Left ventricle myocardium inferior (tissue), 1 donor: Measurements from ENCODE around the gene RAI14. TPM values are rescaled to one million over a fixed set of nuclear protein-coding genes. Genes with fewer than 3 reads are reported as not detected.

ENCODE experiments used
- DNase-seq: peaks from one replicate; pipeline ENCODE4 v3.0.0-alpha.2; 2020
- H3K27ac ChIP-seq: fragments of 200-600 bp; replicated peaks from 2 replicates; pipeline ENCODE4 v1.8.0; 2021
- H3K27me3 ChIP-seq: fragments of 200-600 bp; 2 replicates; pipeline ENCODE4 v1.8.0; 2021; ENCODE audit warnings: low read depth
- H3K36me3 ChIP-seq: fragments of 200-600 bp; 2 replicates; pipeline ENCODE4 v1.8.0; 2021
- H3K4me1 ChIP-seq: fragments of 200-600 bp; 2 replicates; pipeline ENCODE4 v1.8.0; 2021
- H3K4me3 ChIP-seq: fragments of 200-600 bp; 2 replicates; pipeline ENCODE4 v1.8.0; 2021; ENCODE audit warnings: mild to moderate bottlenecking, moderate library complexity
- H3K9me3 ChIP-seq: fragments of 200-600 bp; replicated peaks from 2 replicates; pipeline ENCODE4 v1.8.0; 2021
- CTCF ChIP-seq: fragments of 200-600 bp; IDR thresholded peaks from 2 replicates; pipeline ENCODE4 v1.8.0; 2021; ENCODE audit warnings: antibody characterized with exemption, mild to moderate bottlenecking, borderline replicate concordance
- intact Hi-C: fragments of 100-400 bp; cut with micrococcal nuclease; formaldehyde crosslinking; loops from one replicate; pipeline ENCODE4 v1.11.0; 2022
- total RNA-seq: library from RNA; stranded (reverse); fragmentation: NEBNext Ultra II Directional; extraction: Animal tissue kit (Norgen Biotek cat#: 25700); gene quantifications from one replicate; pipeline ENCODE4 v1.2.1, GENCODE V29; 2021
- donor health status: DM: no; HTN: yes; CAD: no; lungs with severe emphysema.

RAI14 gene
- total RNA-seq, 1 donor from 2014 or later: 6.7 TPM

- no peak for DNase-seq
- Histone ChIP-seq H3K27ac (no peak overlapping the region), H3K36me3 (no peaks in the 10 kb centered on the region), H3K4me3 (no peak overlapping the region), H3K4me1 (peaks cover 5% of the 10 kb centered on the region), H3K9me3 (no peaks in the 10 kb centered on the region), H3K27me3 (no peaks in the 10 kb centered on the region)
- intact Hi-C loops: no loop called here
- no peak for TF ChIP-seq CTCF
Observed at GRCh38 chr5:34858790-34859189, 202.7 kb downstream of the RAI14 start.

- Histone ChIP-seq H3K4me3 (no peak overlapping the region), H3K27ac (no peak overlapping the region), H3K27me3 (no peaks in the 10 kb centered on the region), H3K36me3 (no peaks in the 10 kb centered on the region), H3K4me1 (peaks cover 5% of the 10 kb centered on the region), H3K9me3 (no peaks in the 10 kb centered on the region)
- TF ChIP-seq CTCF: no peak
- intact Hi-C loops: no loop called here
- no peak for DNase-seq
Observed at GRCh38 chr5:34859253-34859652, 203.1 kb downstream of the RAI14 start.

GRCh38 chr5:34863946-34864345 is 207.8 kb downstream of the RAI14 start:
- DNase-seq: no peak
- Histone ChIP-seq H3K27me3 (no peaks in the 10 kb centered on the region), H3K27ac (no peak overlapping the region), H3K4me3 (no peak overlapping the region), H3K9me3 (no peaks in the 10 kb centered on the region), H3K36me3 (no peaks in the 10 kb centered on the region), H3K4me1 (peaks cover 5% of the 10 kb centered on the region)
- TF ChIP-seq CTCF: no peak
- intact Hi-C loops: no loop called here

- Histone ChIP-seq H3K27ac (no peak overlapping the region), H3K36me3 (no peaks in the 10 kb centered on the region), H3K4me3 (no peak overlapping the region), H3K27me3 (no peaks in the 10 kb centered on the region), H3K4me1 (peaks cover 5% of the 10 kb centered on the region), H3K9me3 (no peaks in the 10 kb centered on the region)
- DNase-seq: no peak
- no peak for TF ChIP-seq CTCF
- intact Hi-C loops: no loop called here
Observed at GRCh38 chr5:34865091-34865490, 209.0 kb downstream of the RAI14 start.

- no peak for DNase-seq
- Histone ChIP-seq H3K27me3 (no peaks in the 10 kb centered on the region), H3K9me3 (no peaks in the 10 kb centered on the region), H3K36me3 (no peaks in the 10 kb centered on the region), H3K27ac (no peak overlapping the region), H3K4me1 (peaks cover 5% of the 10 kb centered on the region), H3K4me3 (no peak overlapping the region)
- no peak for TF ChIP-seq CTCF
- intact Hi-C loops: no loop called here
Observed at GRCh38 chr5:34866989-34867471, 210.9 kb downstream of the RAI14 start.

GRCh38 chr5:34867660-34868059 is 211.5 kb downstream of the RAI14 start:
- Histone ChIP-seq H3K27me3 (no peaks in the 10 kb centered on the region), H3K9me3 (no peaks in the 10 kb centered on the region), H3K4me3 (no peak overlapping the region), H3K4me1 (peaks cover 5% of the 10 kb centered on the region), H3K27ac (no peak overlapping the region), H3K36me3 (no peaks in the 10 kb centered on the region)
- no peak for TF ChIP-seq CTCF
- intact Hi-C loops: no loop called here
- DNase-seq: no peak
